Uterus (tissue), 4 donors: Measurements from ENCODE around the gene ARL5B. TPM values are rescaled to one million over a fixed set of nuclear protein-coding genes. Genes with fewer than 3 reads are reported as not detected.

Source experiments
- DNase-seq, 2 donors: peaks; one replicate each; pipeline ENCODE4 v3.0.0-alpha.2; 2019 to 2020
- H3K27ac ChIP-seq, 2 donors: fragments of 200-600 bp; sonication (generic); 1 replicate in 1 of 2; 2 replicates in 1 of 2; pipeline ENCODE4 v1.5.1; 2016 to 2018
- H3K27me3 ChIP-seq, 2 donors: fragments of 200-600 bp; sonication (generic); one replicate each; pipeline ENCODE4 v1.5.1; 2018 to 2019; ENCODE audit warnings: control low read depth in 1 of 2
- H3K36me3 ChIP-seq, 2 donors: fragments of 200-600 bp; sonication (generic); one replicate each; pipeline ENCODE4 v1.5.1; 2019; ENCODE audit warnings: control low read depth in 1 of 2
- H3K4me1 ChIP-seq, 2 donors: fragments of 200-600 bp; sonication (generic); one replicate each; pipeline ENCODE4 v1.5.1; 2018 to 2019; ENCODE audit warnings: control low read depth in 1 of 2
- H3K4me3 ChIP-seq, 2 donors: fragments of 200-600 bp; sonication (generic); 1 replicate in 1 of 2; 2 replicates in 1 of 2; pipeline ENCODE4 v1.5.1; 2018 to 2019; ENCODE audit warnings: mild to moderate bottlenecking in 1 of 2
- H3K9me3 ChIP-seq, 2 donors: fragments of 200-600 bp; sonication (generic); one replicate each; pipeline ENCODE4 v1.5.1; 2019; ENCODE audit warnings: control low read depth in 1 of 2
- POLR2A ChIP-seq, 2 donors: fragments of 450-650 bp; IDR thresholded peaks; one replicate each; pipeline ENCODE4 v1.6.1; 2016; ENCODE audit warnings: antibody characterized with exemption in 2 of 2, mild to moderate bottlenecking in 1 of 2, moderate library complexity in 1 of 2
- intact Hi-C: fragments of 100-400 bp; cut with DNase I; formaldehyde crosslinking; loops from one replicate; pipeline ENCODE4 v1.15.1; 2023; ENCODE audit warnings: low total_unique reads
- total RNA-seq, 4 donors: library from RNA; depleted of rRNA in 3 of 4; stranded (reverse); fragments of >200 nt in 3 of 4; gene quantifications; one replicate each; pipeline versions ENCODE4 v1.1.0 to v1.2.4, GENCODE V29; 2014 to 2023
- TF ChIP-seq, protein P1 (sequence below), 4 experiments: fragments of 200-600 bp in 2 of 4; fragments of 450-650 bp in 2 of 4; sonication (generic) in 2 of 4; IDR thresholded peaks; one replicate each; pipeline ENCODE4 v1.5.1; 2016 to 2019; ENCODE audit warnings: antibody characterized with exemption in 4 of 4, mild to moderate bottlenecking in 2 of 4, moderate library complexity in 1 of 4
- donor health status: DM: yes; HTN: yes; CAD: no.

Gene ARL5B
- total RNA-seq, 4 donors from 2014 or later, result 1.5 to 76.5 (median 11.6) TPM

DNA sequence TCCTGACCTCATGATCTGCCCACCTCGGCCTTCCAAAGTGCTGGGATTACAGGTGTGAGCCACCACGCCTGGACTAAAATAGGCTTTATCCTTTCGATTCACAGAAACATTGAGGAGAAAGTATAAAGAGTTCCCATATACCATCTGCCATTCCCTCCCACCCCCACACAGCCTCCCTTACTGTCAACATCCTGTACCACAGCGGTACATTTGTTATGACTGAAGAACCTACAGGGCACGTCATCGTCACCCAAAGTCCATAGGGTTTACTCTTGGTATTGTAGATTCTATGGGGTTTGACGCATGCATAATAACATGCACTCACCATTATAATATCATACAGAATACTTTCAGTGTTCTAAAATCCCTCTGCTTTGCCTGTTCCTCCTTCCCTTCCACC, 28.0 kb downstream of the ARL5B start:
- no peak for TF ChIP-seq POLR2A (IDR thresholded peaks at IDR 0.05)
- TF ChIP-seq, protein P1, sequence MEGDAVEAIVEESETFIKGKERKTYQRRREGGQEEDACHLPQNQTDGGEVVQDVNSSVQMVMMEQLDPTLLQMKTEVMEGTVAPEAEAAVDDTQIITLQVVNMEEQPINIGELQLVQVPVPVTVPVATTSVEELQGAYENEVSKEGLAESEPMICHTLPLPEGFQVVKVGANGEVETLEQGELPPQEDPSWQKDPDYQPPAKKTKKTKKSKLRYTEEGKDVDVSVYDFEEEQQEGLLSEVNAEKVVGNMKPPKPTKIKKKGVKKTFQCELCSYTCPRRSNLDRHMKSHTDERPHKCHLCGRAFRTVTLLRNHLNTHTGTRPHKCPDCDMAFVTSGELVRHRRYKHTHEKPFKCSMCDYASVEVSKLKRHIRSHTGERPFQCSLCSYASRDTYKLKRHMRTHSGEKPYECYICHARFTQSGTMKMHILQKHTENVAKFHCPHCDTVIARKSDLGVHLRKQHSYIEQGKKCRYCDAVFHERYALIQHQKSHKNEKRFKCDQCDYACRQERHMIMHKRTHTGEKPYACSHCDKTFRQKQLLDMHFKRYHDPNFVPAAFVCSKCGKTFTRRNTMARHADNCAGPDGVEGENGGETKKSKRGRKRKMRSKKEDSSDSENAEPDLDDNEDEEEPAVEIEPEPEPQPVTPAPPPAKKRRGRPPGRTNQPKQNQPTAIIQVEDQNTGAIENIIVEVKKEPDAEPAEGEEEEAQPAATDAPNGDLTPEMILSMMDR (IDR thresholded peaks at IDR 0.05), result no peak
- no peaks in the 10 kb centered on the region for H3K36me3 ChIP-seq
- DNase-seq, result no peak
- H3K27me3 ChIP-seq, result no peaks in the 10 kb centered on the region
- H3K9me3 ChIP-seq, result no peaks in the 10 kb centered on the region
- no peak overlapping the region for H3K27ac ChIP-seq
- H3K4me3 ChIP-seq, result no peak overlapping the region
- H3K4me1 ChIP-seq, result no peaks in the 10 kb centered on the region
- intact Hi-C loops, result no loop called here

GRCh38 chr10:18687706-18688105, 28.5 kb downstream of the ARL5B start:
- no peaks in the 10 kb centered on the region for H3K4me1 ChIP-seq
- no peak overlapping the region for H3K27ac ChIP-seq
- no peak overlapping the region for H3K4me3 ChIP-seq
- no peak for DNase-seq
- H3K27me3 ChIP-seq, result no peaks in the 10 kb centered on the region
- H3K9me3 ChIP-seq, result no peaks in the 10 kb centered on the region
- no peak for TF ChIP-seq POLR2A (IDR thresholded peaks at IDR 0.05)
- TF ChIP-seq, protein P1 (IDR thresholded peaks at IDR 0.05), result no peak
- no peaks in the 10 kb centered on the region for H3K36me3 ChIP-seq
- intact Hi-C loops, result no loop called here

GRCh38 chr10:18689498-18689897, 30.3 kb downstream of the ARL5B start:
- intact Hi-C loops, result no loop called here
- H3K36me3 ChIP-seq, result no peaks in the 10 kb centered on the region
- H3K27ac ChIP-seq, result no peak overlapping the region
- no peaks in the 10 kb centered on the region for H3K27me3 ChIP-seq
- H3K9me3 ChIP-seq, result no peaks in the 10 kb centered on the region
- DNase-seq, result no peak
- H3K4me1 ChIP-seq, result no peaks in the 10 kb centered on the region
- no peak overlapping the region for H3K4me3 ChIP-seq
- TF ChIP-seq POLR2A (IDR thresholded peaks at IDR 0.05), result no peak
- TF ChIP-seq, protein P1 (IDR thresholded peaks at IDR 0.05), result no peak

DNA sequence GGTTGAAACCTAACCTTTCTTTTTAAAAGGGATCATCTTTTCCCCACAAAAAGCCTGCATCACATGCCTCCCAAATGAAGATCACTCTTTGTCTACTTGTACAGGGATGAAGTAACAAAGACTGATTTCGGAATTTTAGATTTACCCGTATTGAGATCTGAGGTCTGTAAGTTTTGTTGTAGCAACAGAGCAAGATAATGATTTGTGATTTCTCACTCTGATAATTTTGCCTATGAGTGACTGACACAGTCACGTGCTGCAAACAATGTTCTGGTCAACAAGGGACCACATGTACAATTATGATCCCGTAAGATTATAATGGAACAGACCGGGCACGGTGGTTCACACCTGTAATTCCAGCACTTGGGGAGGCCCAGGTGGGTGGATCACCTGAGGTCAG, 31.3 kb downstream of the ARL5B start:
- TF ChIP-seq, protein P1 (IDR thresholded peaks at IDR 0.05), result no peak
- TF ChIP-seq POLR2A (IDR thresholded peaks at IDR 0.05), result no peak
- Histone ChIP-seq H3K9me3 (no peaks in the 10 kb centered on the region), H3K4me3 (no peak overlapping the region), H3K27ac (no peak overlapping the region), H3K27me3 (no peaks in the 10 kb centered on the region), H3K4me1 (no peaks in the 10 kb centered on the region), H3K36me3 (no peaks in the 10 kb centered on the region)
- DNase-seq, result no peak
- intact Hi-C loops, result no loop called here

GRCh38 chr10:18699849-18700840, 40.9 kb downstream of the ARL5B start:
- TF ChIP-seq, protein P1 (IDR thresholded peaks at IDR 0.05), result no peak
- no peak for TF ChIP-seq POLR2A (IDR thresholded peaks at IDR 0.05)
- Histone ChIP-seq H3K36me3 (no peaks in the 10 kb centered on the region), H3K9me3 (no peaks in the 10 kb centered on the region), H3K4me1 (no peaks in the 10 kb centered on the region), H3K27me3 (no peaks in the 10 kb centered on the region), H3K4me3 (no peak overlapping the region), H3K27ac (no peak overlapping the region)
- intact Hi-C loops, result no loop called here
- DNase-seq, result no peak
